OCI-LY7 (cell line): ENCODE data around the gene RNF13. TPM values are rescaled to one million over a fixed set of nuclear protein-coding genes. Genes with fewer than 3 reads are reported as not detected.

Experiments used
- BruUV-seq: library from RNA; stranded (reverse); fragments of 400-500 nt; replicated peaks from 2 replicates; lab custom pipeline; 2021; lab: Mats Ljungman, UMichigan
- CTCF ChIA-PET: fragments of 300-600 bp; sonication (Branson Sonifier 250); formaldehyde crosslinking; loops from one replicate; lab custom pipeline; 2022; ENCODE audit warnings: antibody characterized with exemption; ENCODE audit not compliant: unreplicated experiment; lab: Charles Lee
- POLR2A ChIA-PET: fragments of 300-600 bp; sonication (Branson Sonifier 250); formaldehyde crosslinking; loops from one replicate; lab custom pipeline; 2022; ENCODE audit warnings: antibody characterized with exemption; lab: Charles Lee
- DNase-seq: peaks from one replicate; pipeline ENCODE4 v3.0.0-alpha.2; 2015; ENCODE audit warnings: low spot score
- H2AFZ ChIP-seq: fragments of 200-600 bp; sonication (generic), shearing (Covaris generic); 2 replicates; pipeline ENCODE4 v1.6.1; 2014; ENCODE audit warnings: mild to moderate bottlenecking, antibody characterized with exemption, low read length, moderate library complexity
- H3K27ac ChIP-seq: fragments of 200-600 bp; sonication (generic); 2 replicates; pipeline ENCODE4 v1.5.1; 2014; ENCODE audit warnings: mixed run types, low read depth, mild to moderate bottlenecking, moderate library complexity, low read length, inconsistent platforms; ENCODE audit not compliant: poor library complexity, severe bottlenecking
- H3K36me3 ChIP-seq: fragments of 200-600 bp; sonication (generic); 2 replicates; pipeline ENCODE4 v1.6.1; 2014; ENCODE audit warnings: mild to moderate bottlenecking, antibody characterized with exemption, low read length, moderate library complexity, mixed read lengths; ENCODE audit not compliant: insufficient read depth
- H3K4me1 ChIP-seq: fragments of 200-600 bp; sonication (generic); 2 replicates; pipeline ENCODE4 v1.5.1; 2014; ENCODE audit warnings: mild to moderate bottlenecking, low read length; ENCODE audit not compliant: insufficient read depth, poor library complexity, severe bottlenecking
- H3K4me2 ChIP-seq: fragments of 200-600 bp; sonication (generic); 2 replicates; pipeline ENCODE4 v1.6.1; 2014; ENCODE audit warnings: mild to moderate bottlenecking, low read length
- H3K4me3 ChIP-seq: fragments of 200-600 bp; sonication (generic); 2 replicates; pipeline ENCODE4 v1.5.1; 2014; ENCODE audit warnings: mild to moderate bottlenecking, low read depth, low read length; ENCODE audit not compliant: poor library complexity, severe bottlenecking
- H3K79me2 ChIP-seq: fragments of 200-600 bp; sonication (generic); 2 replicates; pipeline ENCODE4 v1.6.1; 2016; ENCODE audit warnings: low read depth, mild to moderate bottlenecking, low read length, moderate library complexity, mixed read lengths; ENCODE audit not compliant: insufficient read depth
- H3K9me2 ChIP-seq: fragments of 200-600 bp; sonication (generic); 2 replicates; pipeline ENCODE4 v1.6.1; 2016; ENCODE audit warnings: mild to moderate bottlenecking, low read length, mixed read lengths; ENCODE audit not compliant: insufficient read depth
- H3K9me3 ChIP-seq: fragments of 200-600 bp; sonication (generic); 2 replicates; pipeline ENCODE4 v1.6.1; 2014; ENCODE audit warnings: mild to moderate bottlenecking, mixed run types, low read length, mixed read lengths
- H4K20me1 ChIP-seq: fragments of 200-600 bp; sonication (generic); 2 replicates; pipeline ENCODE4 v1.6.1; 2014; ENCODE audit warnings: mild to moderate bottlenecking, antibody characterized with exemption, low read length, moderate library complexity, mixed read lengths; ENCODE audit not compliant: insufficient read depth
- CTCF ChIP-seq: fragments of 200-600 bp; sonication (generic); conservative IDR thresholded peaks from 2 replicates; pipeline ENCODE4 v1.5.1; 2014; ENCODE audit warnings: mild to moderate bottlenecking, antibody characterized with exemption, low read length, moderate library complexity, mixed read lengths
- EZH2phosphoT487 ChIP-seq: fragments of 200-600 bp; sonication (generic); IDR thresholded peaks from 2 replicates; pipeline ENCODE4 v1.6.1; 2018; ENCODE audit warnings: low read depth, borderline replicate concordance, mild to moderate bottlenecking, mixed run types, antibody characterized with exemption, low read length, moderate library complexity, mixed read lengths
- intact Hi-C: fragments of 100-400 bp; cut with micrococcal nuclease; formaldehyde crosslinking; loops from one replicate; pipeline ENCODE4 v1.10.0; 2022; ENCODE audit not compliant: unreplicated experiment
- total RNA-seq, 2 experiments: library from RNA; depleted of rRNA in 1 of 2; stranded (reverse); fragments of >200 nt in 1 of 2; shearing (Covaris generic) in 1 of 2; gene quantifications; 2 replicates each; pipeline ENCODE4 v1.2.3, GENCODE V29; 2014 to 2022

The RNF13 gene
- total RNA-seq, 2 experiments from 2014 or later: 26.2 to 37.3 TPM

DNA sequence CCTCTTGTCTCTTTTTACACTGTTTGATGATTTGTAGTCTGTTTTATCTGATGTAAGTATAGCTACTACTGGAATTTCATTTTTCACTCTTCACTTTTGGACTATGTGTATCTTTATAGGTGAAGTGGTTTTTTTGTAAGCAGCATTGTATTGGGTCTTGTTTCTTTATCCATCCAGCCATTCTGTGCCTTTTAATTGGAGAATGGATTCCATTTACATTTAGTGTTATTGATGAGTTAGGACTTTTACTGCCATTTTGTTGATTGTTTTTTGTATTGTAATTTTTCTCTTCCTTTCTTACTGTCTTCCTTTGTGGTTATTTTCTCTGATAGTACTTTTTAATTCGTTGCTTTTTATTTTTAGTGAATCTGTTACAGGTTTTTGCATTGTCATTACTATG lies 54.5 kb downstream of the RNF13 start:
- H3K4me1 ChIP-seq: no peaks in the 10 kb centered on the region
- no TSS peak for BruUV-seq
- intact Hi-C loops: no loop called here
- peaks cover 9% of the 10 kb centered on the region; the same call in 1 of the 2 replicates for H3K9me3 ChIP-seq
- no peaks in the 10 kb centered on the region for H3K79me2 ChIP-seq
- peaks cover 24% of the 10 kb centered on the region for H3K36me3 ChIP-seq
- TF ChIP-seq EZH2phosphoT487 (no peak), CTCF (no peak)
- no peak overlapping the region for H2AFZ ChIP-seq
- DNase-seq: no peak
- H4K20me1 ChIP-seq: no peaks in the 10 kb centered on the region
- no peak overlapping the region for H3K4me3 ChIP-seq
- POLR2A ChIA-PET: no interaction called here
- no peak overlapping the region for H3K4me2 ChIP-seq
- H3K9me2 ChIP-seq: no peaks in the 10 kb centered on the region
- no peak overlapping the region for H3K27ac ChIP-seq
- CTCF ChIA-PET: no interaction called here

DNA sequence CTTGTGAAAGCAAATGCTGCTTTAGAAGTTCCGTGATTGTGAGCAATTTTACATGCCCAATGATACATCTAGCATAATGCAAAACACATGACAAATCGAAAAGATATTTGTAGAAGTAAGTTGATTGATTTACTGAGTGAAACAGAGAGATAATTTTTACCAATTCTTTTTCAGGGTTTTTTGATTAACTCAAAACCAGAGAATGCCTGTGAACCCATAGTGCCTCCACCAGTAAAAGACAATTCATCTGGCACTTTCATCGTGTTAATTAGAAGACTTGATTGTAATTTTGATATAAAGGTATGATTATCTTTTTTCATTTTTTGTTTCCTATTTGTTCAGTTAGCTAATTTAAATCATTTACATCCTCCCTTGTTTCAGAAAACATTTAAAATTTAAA lies 58.8 kb downstream of the RNF13 start:
- H3K9me2 ChIP-seq: no peaks in the 10 kb centered on the region
- no peaks in the 10 kb centered on the region; the same call in 1 of the 2 replicates for H4K20me1 ChIP-seq
- peaks cover 9% of the 10 kb centered on the region; the same call in 1 of the 2 replicates for H3K9me3 ChIP-seq
- H3K4me3 ChIP-seq: no peak overlapping the region
- H3K27ac ChIP-seq: no peak overlapping the region
- TF ChIP-seq EZH2phosphoT487: no peak
- no peak for TF ChIP-seq CTCF
- no peak overlapping the region for H3K4me2 ChIP-seq
- H3K36me3 ChIP-seq: peaks cover 27% of the 10 kb centered on the region
- no peak overlapping the region for H2AFZ ChIP-seq
- DNase-seq: no peak
- H3K79me2 ChIP-seq: no peaks in the 10 kb centered on the region
- ChIA-PET CTCF (no interaction called here), POLR2A (no interaction called here)
- no peaks in the 10 kb centered on the region for H3K4me1 ChIP-seq
- no TSS peak for BruUV-seq
- intact Hi-C loops: no loop called here

DNA sequence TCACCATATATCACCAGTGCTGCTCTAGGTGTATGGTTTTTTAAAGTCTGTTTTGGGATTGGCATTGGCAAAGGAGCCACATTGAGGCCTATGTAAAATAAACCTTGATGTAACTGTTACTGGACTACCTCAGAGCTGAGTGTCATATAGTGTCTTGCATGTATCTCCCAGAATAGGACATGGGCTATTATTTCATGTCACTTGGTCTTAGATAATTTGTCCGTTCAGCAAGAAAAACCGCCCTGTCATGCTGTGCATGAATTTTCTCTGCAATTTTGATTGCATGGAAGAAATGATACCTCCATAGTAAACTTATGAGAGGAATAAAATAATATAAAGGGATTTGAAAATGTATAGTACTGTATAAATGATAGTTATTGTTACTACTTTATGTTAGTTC lies 59.6 kb downstream of the RNF13 start:
- Histone ChIP-seq H3K79me2 (no peaks in the 10 kb centered on the region), H3K4me2 (no peak overlapping the region), H3K36me3 (peaks cover 27% of the 10 kb centered on the region), H4K20me1 (no peaks in the 10 kb centered on the region; the same call in 1 of the 2 replicates), H2AFZ (no peak overlapping the region), H3K27ac (no peak overlapping the region), H3K4me1 (no peaks in the 10 kb centered on the region), H3K4me3 (no peak overlapping the region), H3K9me2 (no peaks in the 10 kb centered on the region), H3K9me3 (peaks cover 7% of the 10 kb centered on the region; the same call in 1 of the 2 replicates)
- intact Hi-C loops: no loop called here
- POLR2A ChIA-PET: no interaction called here
- TF ChIP-seq EZH2phosphoT487 (no peak), CTCF (no peak)
- no peak for DNase-seq
- CTCF ChIA-PET: interaction anchor here (0.5 kb wide), 1 partner anchor 169 kb away, joined by 4 read pairs; no protein-coding TSS in a partner anchor
- BruUV-seq: no TSS peak
